Mesendoderm (in vitro differentiated cells): ENCODE measurements around the gene SCAI.

Experiments used
- DNase-seq: peaks from one replicate; pipeline ENCODE4 v3.0.0; 2013
- H2AK5ac ChIP-seq: 2 replicates; pipeline ENCODE4 v1.6.1; 2013; ENCODE audit warnings: low read length, inconsistent platforms
- H2BK120ac ChIP-seq: 2 replicates; pipeline ENCODE4 v1.6.1; 2013; ENCODE audit warnings: low read depth, mild to moderate bottlenecking, low read length, moderate library complexity, mixed read lengths
- H2BK15ac ChIP-seq: replicated peaks from 2 replicates; pipeline ENCODE4 v1.6.1; 2013; ENCODE audit warnings: low read depth, mild to moderate bottlenecking, moderate library complexity
- H2BK5ac ChIP-seq: 2 replicates; pipeline ENCODE4 v1.6.1; 2013; ENCODE audit warnings: low read length, inconsistent platforms
- H3K18ac ChIP-seq: 2 replicates; pipeline ENCODE4 v1.6.1; 2013; ENCODE audit warnings: mild to moderate bottlenecking, low read length, mixed read lengths
- H3K23ac ChIP-seq: one replicate; pipeline ENCODE4 v1.6.1; 2013; ENCODE audit warnings: low read length
- H3K27ac ChIP-seq: 2 replicates; pipeline ENCODE4 v1.5.1; 2013; ENCODE audit warnings: low read depth, mild to moderate bottlenecking, inconsistent platforms, low read length, moderate library complexity
- H3K27me3 ChIP-seq: 2 replicates; pipeline ENCODE4 v1.6.1; 2013; ENCODE audit warnings: low read length, control low read depth, mild to moderate bottlenecking, inconsistent platforms; ENCODE audit not compliant: insufficient read depth, poor library complexity
- H3K36me3 ChIP-seq: 2 replicates; pipeline ENCODE4 v1.6.1; 2013; ENCODE audit warnings: low read length, inconsistent platforms; ENCODE audit not compliant: control insufficient read depth, insufficient read depth
- H3K4ac ChIP-seq: one replicate; pipeline ENCODE4 v1.6.1; 2013; ENCODE audit warnings: low read depth, mild to moderate bottlenecking, low read length, moderate library complexity
- H3K4me1 ChIP-seq: 2 replicates; pipeline ENCODE4 v1.6.1; 2013; ENCODE audit warnings: low read depth, low read length, inconsistent platforms; ENCODE audit not compliant: control insufficient read depth
- H3K4me2 ChIP-seq: 2 replicates; pipeline ENCODE4 v1.6.1; 2013; ENCODE audit warnings: low read length
- H3K4me3 ChIP-seq: 2 replicates; pipeline ENCODE4 v1.5.1; 2013; ENCODE audit warnings: mild to moderate bottlenecking, low read length
- H3K56ac ChIP-seq: one replicate; pipeline ENCODE4 v1.6.1; 2013; ENCODE audit warnings: low read length
- H3K79me1 ChIP-seq: 2 replicates; pipeline ENCODE4 v1.6.1; 2013; ENCODE audit warnings: low read length, inconsistent platforms
- H3K79me2 ChIP-seq: 2 replicates; pipeline ENCODE4 v1.6.1; 2013; ENCODE audit warnings: mild to moderate bottlenecking, low read length; ENCODE audit not compliant: control insufficient read depth, insufficient read depth
- H3K9ac ChIP-seq: 2 replicates; pipeline ENCODE4 v1.6.1; 2013; ENCODE audit warnings: low read length, inconsistent platforms
- H4K5ac ChIP-seq: one replicate; pipeline ENCODE4 v1.6.1; 2013; ENCODE audit warnings: low read length
- H4K8ac ChIP-seq: one replicate; pipeline ENCODE4 v1.6.1; 2013; ENCODE audit warnings: low read depth, mild to moderate bottlenecking, control low read depth, low read length, moderate library complexity
- WGBS: extraction: QIAGEN DNeasy Blood & Tissue Kit; methylation state at CpG from one replicate; pipeline ENCODE4 v1.1.7; 2013; ENCODE audit warnings: low lambda C conversion rate, missing lambda C conversion rate; ENCODE audit not compliant: insufficient coverage; ENCODE audit errors: extremely low coverage; 5-methylcytosine and 5-hydroxymethylcytosine counted together

The SCAI gene

DNA sequence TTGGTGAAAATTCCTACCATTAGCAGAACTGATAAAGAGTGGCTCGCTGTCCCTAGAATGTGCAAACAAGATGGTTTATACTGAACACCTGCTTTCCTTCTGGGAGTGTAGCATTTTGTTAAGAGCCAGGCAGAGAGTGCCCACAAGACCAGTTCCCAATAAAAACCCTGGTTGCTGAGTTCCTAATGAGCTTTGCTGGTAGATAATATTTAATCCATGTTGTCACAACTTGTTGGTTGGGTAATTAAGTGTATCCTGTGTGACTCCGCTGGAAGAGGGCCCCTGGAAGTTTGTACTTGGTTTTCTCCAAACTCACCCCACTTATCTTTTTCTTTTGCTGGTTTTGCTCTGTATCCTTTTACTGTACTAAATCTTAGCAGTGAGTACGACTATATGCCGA lies 162.9 kb downstream of the SCAI start:
- no peak overlapping the region for H4K5ac ChIP-seq
- no peaks in the 10 kb centered on the region for H3K36me3 ChIP-seq
- H2BK120ac ChIP-seq: no peak overlapping the region
- H3K79me1 ChIP-seq: no peaks in the 10 kb centered on the region
- H3K4ac ChIP-seq: no peak overlapping the region
- H4K8ac ChIP-seq: no peak overlapping the region
- H3K4me3 ChIP-seq: no peak overlapping the region
- H3K27me3 ChIP-seq: no peaks in the 10 kb centered on the region
- no peak overlapping the region for H3K4me2 ChIP-seq
- no peak overlapping the region for H3K27ac ChIP-seq
- H3K4me1 ChIP-seq: peaks cover 4% of the 10 kb centered on the region
- no peak overlapping the region for H3K9ac ChIP-seq
- WGBS: no CpG with 5 or more reads among the region's 4 CpGs
- no peak overlapping the region for H3K56ac ChIP-seq
- H2BK15ac ChIP-seq: no peak overlapping the region
- H2BK5ac ChIP-seq: no peak overlapping the region
- H3K23ac ChIP-seq: no peak overlapping the region
- DNase-seq: no peak
- no peak overlapping the region for H2AK5ac ChIP-seq
- no peak overlapping the region for H3K18ac ChIP-seq
- no peaks in the 10 kb centered on the region for H3K79me2 ChIP-seq

DNA sequence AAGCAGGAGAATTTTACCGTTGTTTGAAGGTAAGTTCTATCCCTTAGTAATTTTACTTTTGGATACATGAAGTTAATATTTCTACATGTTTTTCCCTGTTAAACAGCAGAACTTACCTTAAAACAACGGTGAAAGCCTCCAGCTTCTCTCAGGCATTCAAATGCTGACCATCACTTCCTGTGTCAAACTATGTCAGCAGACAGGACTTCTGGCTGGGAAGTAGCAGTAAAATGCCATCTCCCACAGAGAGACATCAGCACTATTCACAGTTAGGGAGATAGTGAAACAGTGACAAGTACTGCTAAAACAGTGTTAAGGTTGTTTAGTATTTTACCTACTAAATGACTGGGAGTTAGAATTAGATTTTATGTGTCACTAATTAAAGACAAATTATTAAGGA lies 168.2 kb downstream of the SCAI start:
- Histone ChIP-seq H2AK5ac (no peak overlapping the region), H2BK5ac (no peak overlapping the region), H4K5ac (no peak overlapping the region), H3K56ac (no peak overlapping the region), H3K4me2 (no peak overlapping the region), H3K27ac (no peak overlapping the region), H3K4me1 (peaks cover 6% of the 10 kb centered on the region), H3K18ac (no peak overlapping the region), H2BK120ac (no peak overlapping the region), H3K9ac (no peak overlapping the region), H3K23ac (no peak overlapping the region), H3K79me2 (no peaks in the 10 kb centered on the region), H3K36me3 (no peaks in the 10 kb centered on the region), H3K4me3 (no peak overlapping the region), H4K8ac (no peak overlapping the region), H3K4ac (no peak overlapping the region), H3K27me3 (no peaks in the 10 kb centered on the region), H3K79me1 (no peaks in the 10 kb centered on the region), H2BK15ac (no peak overlapping the region)
- no CpG with 5 or more reads among the region's 2 CpGs for WGBS
- DNase-seq: peak; percentile 97

DNA sequence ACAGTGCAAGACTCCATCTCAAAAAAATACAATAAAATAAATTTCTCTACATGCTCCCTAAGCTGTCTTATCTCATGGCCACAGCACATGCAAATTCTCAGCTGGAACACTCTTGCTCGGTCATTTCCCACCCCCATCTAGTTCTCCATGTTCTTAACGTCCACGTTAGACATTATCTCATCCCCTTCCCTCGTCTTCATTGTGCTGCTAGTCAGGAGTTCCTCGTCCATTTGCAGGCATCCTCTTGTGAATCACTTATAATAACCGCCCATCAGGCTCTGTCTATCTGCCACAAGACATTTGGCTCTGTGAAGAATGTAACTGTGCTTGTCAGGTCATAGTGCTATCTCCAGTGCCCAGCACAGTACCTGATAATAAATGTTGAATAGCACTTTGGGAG lies 169.5 kb downstream of the SCAI start:
- H3K4ac ChIP-seq: no peak overlapping the region
- no peak overlapping the region for H3K56ac ChIP-seq
- no peak overlapping the region for H3K23ac ChIP-seq
- no peaks in the 10 kb centered on the region for H3K79me1 ChIP-seq
- no CpG with 5 or more reads among the region's 6 CpGs for WGBS
- H4K8ac ChIP-seq: no peak overlapping the region
- DNase-seq: peak; percentile 78
- H2BK120ac ChIP-seq: no peak overlapping the region
- no peak overlapping the region for H3K4me3 ChIP-seq
- H3K27ac ChIP-seq: no peak overlapping the region
- H3K79me2 ChIP-seq: no peaks in the 10 kb centered on the region
- H3K4me2 ChIP-seq: no peak overlapping the region
- H3K36me3 ChIP-seq: no peaks in the 10 kb centered on the region
- peaks cover 6% of the 10 kb centered on the region for H3K4me1 ChIP-seq
- H2BK5ac ChIP-seq: no peak overlapping the region
- no peak overlapping the region for H2BK15ac ChIP-seq
- no peak overlapping the region for H3K9ac ChIP-seq
- H3K18ac ChIP-seq: no peak overlapping the region
- no peak overlapping the region for H4K5ac ChIP-seq
- H2AK5ac ChIP-seq: no peak overlapping the region
- H3K27me3 ChIP-seq: no peaks in the 10 kb centered on the region

DNA sequence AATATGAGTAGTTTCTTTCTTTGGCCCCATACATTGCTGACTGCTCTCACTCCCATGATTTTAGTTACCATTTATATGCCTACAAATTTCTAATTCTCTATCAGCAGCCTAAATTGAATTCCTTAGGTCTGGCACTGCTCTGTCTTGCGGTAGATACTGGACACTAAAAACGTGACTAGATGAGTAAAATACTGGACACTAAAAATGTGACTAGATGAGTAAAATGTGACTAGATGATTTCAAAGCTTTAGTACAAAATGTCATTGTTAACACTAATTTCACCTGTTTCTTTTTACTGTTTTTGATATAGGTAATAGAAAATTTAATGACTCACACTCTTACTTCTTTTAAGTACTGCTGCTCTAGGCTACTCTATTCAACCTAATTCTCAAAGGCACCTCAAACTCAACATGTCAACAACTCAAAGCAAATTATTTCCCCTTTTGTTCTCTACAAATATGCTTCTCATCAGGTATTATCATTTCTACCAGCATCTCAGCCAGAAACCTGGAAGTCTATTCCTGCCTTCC lies 171.0 kb downstream of the SCAI start:
- H3K27me3 ChIP-seq: no peaks in the 10 kb centered on the region
- H2AK5ac ChIP-seq: no peak overlapping the region
- H4K8ac ChIP-seq: no peak overlapping the region
- H2BK5ac ChIP-seq: no peak overlapping the region
- no peaks in the 10 kb centered on the region for H3K36me3 ChIP-seq
- H3K56ac ChIP-seq: no peak overlapping the region
- no peak overlapping the region for H2BK15ac ChIP-seq
- H3K79me1 ChIP-seq: no peaks in the 10 kb centered on the region
- no peak for DNase-seq
- H3K27ac ChIP-seq: no peak overlapping the region
- H3K18ac ChIP-seq: no peak overlapping the region
- H3K79me2 ChIP-seq: no peaks in the 10 kb centered on the region
- H3K4me2 ChIP-seq: no peak overlapping the region
- no peak overlapping the region for H3K9ac ChIP-seq
- peaks cover 6% of the 10 kb centered on the region for H3K4me1 ChIP-seq
- H3K23ac ChIP-seq: no peak overlapping the region
- H3K4ac ChIP-seq: no peak overlapping the region
- no CpG with 5 or more reads among the region's 2 CpGs for WGBS
- no peak overlapping the region for H3K4me3 ChIP-seq
- no peak overlapping the region for H2BK120ac ChIP-seq
- H4K5ac ChIP-seq: no peak overlapping the region

DNA sequence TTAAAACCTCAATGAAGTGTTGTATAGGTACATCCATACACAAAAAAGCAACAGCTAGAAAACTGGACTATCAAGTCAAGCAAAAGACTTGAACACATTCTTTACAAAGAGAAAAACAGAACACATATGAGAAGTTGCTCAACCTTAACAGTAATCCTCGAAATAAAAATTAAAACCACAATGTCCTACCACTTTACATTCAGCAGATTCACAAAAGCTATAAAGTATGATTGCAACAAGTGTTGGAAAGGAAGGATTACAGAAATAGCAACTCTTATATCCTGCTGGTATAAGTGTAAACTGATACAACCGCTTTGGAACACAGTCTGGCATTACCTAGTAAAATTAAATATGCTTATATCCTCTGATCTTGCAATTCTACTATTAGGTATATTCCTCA lies 173.9 kb downstream of the SCAI start:
- Histone ChIP-seq H3K23ac (no peak overlapping the region), H4K5ac (no peak overlapping the region), H2BK120ac (no peak overlapping the region), H3K56ac (no peak overlapping the region), H2BK5ac (no peak overlapping the region), H3K4me2 (no peak overlapping the region), H3K79me2 (no peaks in the 10 kb centered on the region), H2AK5ac (no peak overlapping the region), H3K9ac (no peak overlapping the region), H3K79me1 (no peaks in the 10 kb centered on the region), H3K36me3 (no peaks in the 10 kb centered on the region), H3K4ac (no peak overlapping the region), H3K4me3 (no peak overlapping the region), H2BK15ac (no peak overlapping the region), H3K18ac (no peak overlapping the region), H3K4me1 (peaks cover 2% of the 10 kb centered on the region), H4K8ac (no peak overlapping the region), H3K27ac (no peak overlapping the region), H3K27me3 (no peaks in the 10 kb centered on the region)
- no CpG with 5 or more reads among the region's 2 CpGs for WGBS
- no peak for DNase-seq

DNA sequence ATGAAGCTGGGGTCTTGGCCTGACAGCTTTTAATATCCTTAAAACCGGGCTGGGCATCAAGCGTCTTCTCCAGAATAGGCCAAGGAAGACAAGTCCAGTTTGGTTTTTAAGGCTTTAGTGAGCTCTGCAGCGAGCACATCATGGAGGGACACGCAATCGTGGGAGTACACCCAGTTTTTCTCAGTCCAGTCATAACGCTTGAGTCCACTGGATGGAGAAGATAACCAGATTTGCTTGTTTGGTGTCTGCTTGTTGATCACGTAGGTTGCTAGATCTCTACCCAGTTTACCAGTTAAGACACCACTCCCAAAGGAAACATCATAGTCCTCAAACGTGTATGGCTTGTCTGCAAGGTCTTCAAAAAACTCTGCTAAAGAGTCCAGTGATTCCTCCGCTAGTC lies 175.1 kb downstream of the SCAI start:
- Histone ChIP-seq H3K23ac (no peak overlapping the region), H3K4me1 (no peaks in the 10 kb centered on the region), H2AK5ac (no peak overlapping the region), H3K4me2 (no peak overlapping the region), H4K8ac (no peak overlapping the region), H3K79me2 (no peaks in the 10 kb centered on the region), H3K18ac (no peak overlapping the region), H2BK15ac (no peak overlapping the region), H3K4me3 (no peak overlapping the region), H3K4ac (no peak overlapping the region), H4K5ac (no peak overlapping the region), H3K56ac (no peak overlapping the region), H3K27ac (no peak overlapping the region), H3K36me3 (no peaks in the 10 kb centered on the region), H3K27me3 (no peaks in the 10 kb centered on the region), H3K9ac (no peak overlapping the region), H2BK120ac (no peak overlapping the region), H3K79me1 (no peaks in the 10 kb centered on the region), H2BK5ac (no peak overlapping the region)
- WGBS: no CpG with 5 or more reads among the region's 9 CpGs
- no peak for DNase-seq
